ENCODE data around the gene GUF1. TPM values are rescaled to one million over a fixed set of nuclear protein-coding genes. Genes with fewer than 3 reads are reported as not detected.

The GUF1 gene, protein sequence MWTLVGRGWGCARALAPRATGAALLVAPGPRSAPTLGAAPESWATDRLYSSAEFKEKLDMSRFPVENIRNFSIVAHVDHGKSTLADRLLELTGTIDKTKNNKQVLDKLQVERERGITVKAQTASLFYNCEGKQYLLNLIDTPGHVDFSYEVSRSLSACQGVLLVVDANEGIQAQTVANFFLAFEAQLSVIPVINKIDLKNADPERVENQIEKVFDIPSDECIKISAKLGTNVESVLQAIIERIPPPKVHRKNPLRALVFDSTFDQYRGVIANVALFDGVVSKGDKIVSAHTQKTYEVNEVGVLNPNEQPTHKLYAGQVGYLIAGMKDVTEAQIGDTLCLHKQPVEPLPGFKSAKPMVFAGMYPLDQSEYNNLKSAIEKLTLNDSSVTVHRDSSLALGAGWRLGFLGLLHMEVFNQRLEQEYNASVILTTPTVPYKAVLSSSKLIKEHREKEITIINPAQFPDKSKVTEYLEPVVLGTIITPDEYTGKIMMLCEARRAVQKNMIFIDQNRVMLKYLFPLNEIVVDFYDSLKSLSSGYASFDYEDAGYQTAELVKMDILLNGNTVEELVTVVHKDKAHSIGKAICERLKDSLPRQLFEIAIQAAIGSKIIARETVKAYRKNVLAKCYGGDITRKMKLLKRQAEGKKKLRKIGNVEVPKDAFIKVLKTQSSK
- total RNA-seq = 37.5 and 39.2 TPM in 2 replicates

DNA sequence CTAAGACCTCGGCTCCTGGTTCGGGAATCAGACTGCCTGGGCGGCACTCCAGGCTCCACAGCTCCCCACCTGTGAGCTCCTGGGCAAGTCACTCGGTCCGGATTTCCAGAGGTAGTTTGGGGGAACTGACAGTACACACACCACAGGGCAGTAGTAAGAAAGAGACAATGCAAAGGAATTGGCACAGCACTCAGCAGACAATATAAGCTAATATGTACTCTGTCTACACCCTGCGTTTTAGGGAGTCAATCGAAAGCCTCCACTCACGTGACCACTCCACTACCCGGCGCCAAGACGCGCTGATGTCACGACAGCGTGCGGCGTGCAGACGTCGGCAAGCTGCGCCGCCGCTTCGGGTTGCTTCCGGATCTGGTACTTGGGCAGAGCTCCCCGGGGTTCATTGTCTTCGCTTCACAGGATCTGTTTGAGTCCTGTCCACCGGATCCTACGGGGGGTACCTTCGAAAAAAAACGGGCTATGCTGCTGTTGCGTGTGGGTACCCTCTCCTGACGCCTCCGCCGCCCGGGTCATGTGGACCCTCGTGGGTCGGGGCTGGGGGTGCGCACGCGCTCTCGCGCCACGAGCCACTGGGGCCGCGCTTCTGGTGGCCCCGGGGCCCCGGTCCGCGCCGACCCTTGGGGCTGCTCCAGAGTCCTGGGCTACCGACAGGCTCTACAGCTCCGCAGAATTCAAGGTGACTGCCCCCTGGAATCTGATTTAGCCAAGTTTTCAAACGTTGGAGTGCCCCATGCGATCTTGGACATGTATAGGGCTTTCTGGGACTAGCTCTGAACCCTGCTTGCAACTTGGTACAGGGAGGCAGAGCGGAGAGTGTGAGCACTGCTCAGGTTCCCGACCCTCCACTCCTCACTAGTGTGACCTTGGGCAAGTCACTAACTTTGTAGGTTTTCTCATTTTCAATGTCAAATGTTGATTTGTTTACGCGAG is at the start of gene GUF1:
Gene GUF1 (plus strand): TSS at position 327 of the 948 bp plus-strand sequence. CDS start 203 bp downstream, at position 530.
- Mint-ChIP-seq H3K4me3 (peak within 1 kb of the TSS; percentile 89), H3K4me1 (ENCODE audit: low read depth) (peaks cover 29% of the 10 kb centered on the region), H3K36me3 (ENCODE audit: low read depth) (peaks cover 11% of the 10 kb centered on the region), H3K27me3 (ENCODE audit: insufficient read depth) (peaks cover 2% of the 10 kb centered on the region), H3K27ac (peak within 1 kb of the TSS; percentile 93), H3K9me3 (no peaks in the 10 kb centered on the region)
- intact Hi-C loops (cut with micrococcal nuclease) = loop anchor here (1.0 to 2.0 kb wide), 3 partner anchors 14 to 229 kb away; partner anchors contain the start of gene GNPDA2
- DNase-seq (ENCODE audit: low spot score) = peak; percentile 86

DNA sequence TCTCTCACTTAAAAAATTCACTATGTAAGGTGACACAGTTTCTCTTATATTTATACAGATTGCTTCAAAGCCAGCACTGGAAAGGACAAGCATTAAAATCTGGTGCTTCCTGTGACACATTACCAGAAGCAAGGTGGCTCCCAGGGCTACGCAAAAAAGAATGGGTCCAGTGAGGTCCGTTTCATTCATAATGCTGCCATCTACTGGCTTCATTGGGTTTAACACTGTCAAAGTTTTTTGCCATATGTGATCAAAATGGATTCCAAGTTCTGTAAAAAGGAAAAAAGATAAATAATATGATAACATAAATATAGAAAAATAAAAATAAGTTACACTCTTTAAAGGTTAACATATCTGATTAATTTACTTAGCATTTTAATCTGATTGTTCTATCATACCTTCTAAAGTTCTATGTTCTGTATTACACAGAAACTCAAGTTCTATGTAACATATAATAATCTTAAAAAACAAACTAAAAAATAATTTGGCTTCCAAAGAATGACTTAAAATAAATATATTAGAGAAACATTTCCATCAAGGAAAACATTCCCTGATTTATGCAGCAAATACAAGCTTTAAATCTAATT is 48.8 kb upstream of the GUF1 start:
- no peaks in the 10 kb centered on the region for H3K4me1 Mint-ChIP-seq (ENCODE audit: low read depth)
- peak; percentile 13 for DNase-seq (ENCODE audit: low spot score)
- no peak overlapping the region for H3K4me3 Mint-ChIP-seq
- H3K9me3 Mint-ChIP-seq = no peaks in the 10 kb centered on the region
- no peaks in the 10 kb centered on the region for H3K27me3 Mint-ChIP-seq (ENCODE audit: insufficient read depth)
- no peak overlapping the region for H3K27ac Mint-ChIP-seq
- H3K36me3 Mint-ChIP-seq (ENCODE audit: low read depth) = no peaks in the 10 kb centered on the region
- intact Hi-C loops (cut with micrococcal nuclease) = loop anchor here (1.0 to 2.0 kb wide), 2 partner anchors 180 to 1635 kb away; no protein-coding TSS in a partner anchor

DNA sequence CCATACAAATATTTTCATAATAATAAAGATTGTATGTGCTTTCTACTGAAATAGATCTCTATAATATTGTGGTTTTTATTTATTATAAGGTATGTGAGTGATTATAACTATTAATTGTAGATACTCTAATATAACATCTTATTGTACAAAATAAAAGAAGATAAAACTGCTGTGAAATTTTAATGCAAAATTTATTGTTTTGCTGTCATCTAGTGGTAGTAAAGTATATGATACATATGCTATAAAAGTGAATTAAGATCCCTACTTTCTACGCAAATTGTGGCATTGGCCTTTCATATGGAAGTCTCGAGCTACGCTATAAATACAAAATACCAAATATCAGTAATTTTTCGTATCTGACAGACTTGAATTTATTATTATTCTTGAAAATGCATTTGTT is 46.1 kb upstream of the GUF1 start:
- no peaks in the 10 kb centered on the region for H3K27me3 Mint-ChIP-seq (ENCODE audit: insufficient read depth)
- H3K4me1 Mint-ChIP-seq (ENCODE audit: low read depth) = no peaks in the 10 kb centered on the region
- DNase-seq (ENCODE audit: low spot score) = no peak
- H3K27ac Mint-ChIP-seq = no peak overlapping the region
- no peaks in the 10 kb centered on the region for H3K36me3 Mint-ChIP-seq (ENCODE audit: low read depth)
- no peaks in the 10 kb centered on the region for H3K9me3 Mint-ChIP-seq
- H3K4me3 Mint-ChIP-seq = no peak overlapping the region
- intact Hi-C loops (cut with micrococcal nuclease) = no loop called here

DNA sequence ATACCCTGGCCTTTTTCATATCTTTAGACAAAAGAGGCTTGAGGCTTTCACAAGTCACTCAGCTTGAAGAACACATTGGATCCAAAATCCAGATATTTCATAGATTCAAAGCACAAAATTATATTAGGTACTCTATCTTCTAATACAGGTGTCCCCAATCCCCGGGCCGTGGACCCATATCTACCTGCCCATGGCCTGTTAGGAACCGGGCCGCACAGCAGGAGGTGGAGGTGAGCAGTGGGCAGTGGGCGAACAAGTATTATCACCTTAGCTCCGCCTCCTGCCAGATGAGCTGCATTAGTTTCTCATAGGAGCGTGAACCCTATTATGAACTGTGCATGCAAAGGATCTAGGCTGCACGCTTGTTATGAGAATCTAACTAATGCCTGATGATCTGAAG is 45.5 kb upstream of the GUF1 start:
- H3K27me3 Mint-ChIP-seq (ENCODE audit: insufficient read depth) = no peaks in the 10 kb centered on the region
- no peak overlapping the region for H3K4me3 Mint-ChIP-seq
- intact Hi-C loops (cut with micrococcal nuclease) = no loop called here
- no peaks in the 10 kb centered on the region for H3K9me3 Mint-ChIP-seq
- no peaks in the 10 kb centered on the region for H3K36me3 Mint-ChIP-seq (ENCODE audit: low read depth)
- H3K27ac Mint-ChIP-seq = no peak overlapping the region
- no peak for DNase-seq (ENCODE audit: low spot score)
- H3K4me1 Mint-ChIP-seq (ENCODE audit: low read depth) = no peaks in the 10 kb centered on the region

DNA sequence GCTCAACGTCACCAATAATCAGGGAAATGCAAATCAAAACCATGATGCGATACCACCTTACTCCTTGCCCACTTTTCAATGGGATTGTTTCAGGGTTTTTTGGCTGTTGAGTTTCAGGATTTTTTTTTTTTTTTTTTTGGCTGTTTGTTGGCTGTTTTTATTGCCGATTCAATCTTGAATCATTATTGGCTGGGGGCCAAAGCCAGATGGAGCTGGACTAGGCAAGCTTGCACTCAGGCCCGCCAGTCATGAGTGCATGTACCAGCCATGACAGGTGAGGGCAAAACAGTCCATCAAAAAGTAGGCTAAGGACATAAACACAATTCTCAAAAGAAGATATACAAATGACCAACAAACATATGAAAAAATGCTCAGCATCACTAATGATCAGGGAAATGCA is 40.1 kb upstream of the GUF1 start:
- Mint-ChIP-seq H3K27me3 (ENCODE audit: insufficient read depth) (no peaks in the 10 kb centered on the region), H3K36me3 (ENCODE audit: low read depth) (no peaks in the 10 kb centered on the region), H3K4me1 (ENCODE audit: low read depth) (no peaks in the 10 kb centered on the region), H3K9me3 (peaks cover 3% of the 10 kb centered on the region), H3K27ac (no peak overlapping the region), H3K4me3 (no peak overlapping the region)
- intact Hi-C loops (cut with micrococcal nuclease) = no loop called here
- no peak for DNase-seq (ENCODE audit: low spot score)

DNA sequence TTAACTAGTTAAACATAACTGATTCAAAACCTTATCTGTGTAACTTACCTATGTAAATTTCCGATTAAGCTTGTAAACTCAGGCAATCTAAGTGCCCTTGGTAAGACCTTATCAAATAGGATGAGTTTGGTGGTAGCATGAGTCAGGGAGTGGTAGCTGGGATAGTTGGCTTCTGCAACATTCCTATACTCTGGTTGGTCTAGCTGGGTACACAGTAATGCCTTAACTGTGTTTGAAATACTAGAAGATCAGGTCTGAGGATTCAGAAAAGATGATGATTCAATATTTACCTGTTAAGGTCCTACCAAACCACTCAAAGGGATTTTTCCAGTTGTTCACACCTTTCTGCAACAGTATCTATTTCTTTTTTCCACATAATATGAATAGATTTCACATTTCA is 32.1 kb upstream of the GUF1 start:
- H3K4me1 Mint-ChIP-seq (ENCODE audit: low read depth) = no peaks in the 10 kb centered on the region
- H3K36me3 Mint-ChIP-seq (ENCODE audit: low read depth) = no peaks in the 10 kb centered on the region
- H3K27me3 Mint-ChIP-seq (ENCODE audit: insufficient read depth) = peaks cover 1% of the 10 kb centered on the region
- H3K4me3 Mint-ChIP-seq = no peak overlapping the region
- peaks cover 3% of the 10 kb centered on the region for H3K9me3 Mint-ChIP-seq
- H3K27ac Mint-ChIP-seq = no peak overlapping the region
- no peak for DNase-seq (ENCODE audit: low spot score)
- intact Hi-C loops (cut with micrococcal nuclease) = no loop called here

DNA sequence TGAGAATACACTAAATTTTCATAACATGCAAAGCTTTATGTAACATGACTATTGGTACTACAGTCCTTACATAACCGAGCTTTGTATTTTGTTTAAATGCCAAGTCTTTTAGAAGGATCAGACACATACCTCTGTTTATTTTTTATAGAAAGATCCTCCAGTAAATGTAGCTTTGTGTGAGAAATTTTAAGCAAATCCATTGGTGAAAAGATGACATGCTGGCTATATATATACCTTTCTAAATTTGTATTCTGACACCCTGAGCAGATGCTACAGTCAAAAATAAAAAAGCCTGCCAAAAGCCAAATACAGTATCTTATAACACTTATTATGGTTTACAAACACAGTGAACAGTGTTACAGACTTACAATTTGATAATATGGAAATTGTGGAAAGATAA is 26.8 kb upstream of the GUF1 start, which contains the start of gene YIPF7:
Gene YIPF7 (minus strand): TSS at position 201 of the 400 bp plus-strand sequence. CDS start 1,525 bp downstream, outside the sequence.
- Mint-ChIP-seq H3K27me3 (ENCODE audit: insufficient read depth) (peaks cover 4% of the 10 kb centered on the region), H3K4me1 (ENCODE audit: low read depth) (no peaks in the 10 kb centered on the region), H3K27ac (no peak within 1 kb of the TSS), H3K9me3 (no peaks in the 10 kb centered on the region), H3K4me3 (no peak within 1 kb of the TSS), H3K36me3 (ENCODE audit: low read depth) (no peaks in the 10 kb centered on the region)
- no peak for DNase-seq (ENCODE audit: low spot score)
- intact Hi-C loops (cut with micrococcal nuclease) = no loop called here

DNA sequence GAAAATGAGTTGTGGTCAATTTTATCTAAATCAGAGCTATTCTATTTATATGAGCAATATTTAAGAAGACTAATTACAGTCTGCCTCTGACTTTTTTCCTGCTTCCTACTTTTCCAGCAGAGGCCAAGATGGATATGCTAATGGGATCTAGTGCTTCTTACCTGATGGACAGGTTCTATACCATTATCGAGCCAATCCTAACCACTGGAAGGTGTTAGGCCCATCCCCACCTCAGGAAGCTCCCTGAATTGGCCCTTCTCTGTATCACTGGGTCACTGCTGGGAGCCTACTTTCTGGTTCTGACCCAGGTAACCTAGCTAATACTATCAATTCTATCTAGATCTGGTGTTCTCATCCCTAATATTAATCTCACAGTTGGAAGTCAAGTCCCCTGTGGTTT is 26.2 kb upstream of the GUF1 start:
- H3K9me3 Mint-ChIP-seq = no peaks in the 10 kb centered on the region
- peaks cover 4% of the 10 kb centered on the region for H3K27me3 Mint-ChIP-seq (ENCODE audit: insufficient read depth)
- no peak overlapping the region for H3K27ac Mint-ChIP-seq
- H3K4me3 Mint-ChIP-seq = no peak overlapping the region
- intact Hi-C loops (cut with micrococcal nuclease) = no loop called here
- no peaks in the 10 kb centered on the region for H3K36me3 Mint-ChIP-seq (ENCODE audit: low read depth)
- no peak for DNase-seq (ENCODE audit: low spot score)
- no peaks in the 10 kb centered on the region for H3K4me1 Mint-ChIP-seq (ENCODE audit: low read depth)

DNA sequence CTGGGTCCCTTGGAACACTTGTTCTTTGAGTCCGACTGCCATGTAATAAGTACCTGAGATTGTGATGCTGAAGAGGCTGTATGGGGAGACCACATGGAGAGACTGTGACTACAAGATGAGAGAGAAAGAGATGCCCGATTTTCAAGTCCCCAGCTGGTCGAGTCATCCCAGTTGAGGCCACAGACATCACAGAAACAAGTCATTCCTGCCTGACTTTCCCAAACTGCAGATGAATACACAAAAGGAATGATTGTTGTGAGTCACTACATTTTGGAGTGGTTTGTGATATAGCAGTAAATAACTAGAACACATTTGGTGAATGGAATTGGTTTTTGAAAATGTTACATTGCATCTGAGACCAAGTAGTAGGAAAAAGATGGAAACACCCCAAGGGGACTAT is 17.8 kb upstream of the GUF1 start:
- no peak for DNase-seq (ENCODE audit: low spot score)
- intact Hi-C loops (cut with micrococcal nuclease) = no loop called here
- H3K9me3 Mint-ChIP-seq = no peaks in the 10 kb centered on the region

DNA sequence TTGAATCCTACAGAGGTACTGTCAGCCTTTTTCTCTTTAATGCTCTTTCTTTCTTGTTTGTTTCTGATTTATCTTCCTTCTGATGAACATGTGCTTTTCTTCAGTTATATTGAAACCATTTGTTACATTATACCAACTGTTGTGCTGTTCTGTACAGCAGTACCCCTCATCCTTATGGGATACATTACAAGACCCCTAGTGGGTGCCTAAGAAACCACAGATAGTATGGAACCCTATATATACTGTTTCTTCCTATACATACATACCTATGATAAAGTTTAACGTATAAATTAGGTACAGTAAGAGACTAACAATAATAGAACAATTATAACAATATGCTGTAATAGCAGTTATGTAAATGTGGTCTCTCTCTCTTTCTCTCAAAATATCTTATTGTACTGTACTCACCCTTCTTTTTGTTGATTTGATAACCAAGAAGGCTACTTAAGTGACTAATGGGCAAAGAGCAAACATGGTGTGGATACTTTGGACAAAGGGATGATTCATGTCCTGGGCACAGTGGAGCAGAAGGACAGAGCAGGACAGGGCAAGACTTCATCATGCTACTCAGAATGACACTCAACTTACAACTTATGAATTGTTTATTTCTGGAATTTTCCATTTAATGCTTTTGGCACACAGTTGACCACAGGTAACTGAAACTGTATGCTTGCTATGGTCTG is 16.1 kb upstream of the GUF1 start:
- intact Hi-C loops (cut with micrococcal nuclease) = no loop called here
- Mint-ChIP-seq H3K27me3 (ENCODE audit: insufficient read depth) (no peaks in the 10 kb centered on the region), H3K4me1 (ENCODE audit: low read depth) (no peaks in the 10 kb centered on the region), H3K4me3 (no peak overlapping the region), H3K36me3 (ENCODE audit: low read depth) (no peaks in the 10 kb centered on the region), H3K27ac (no peak overlapping the region), H3K9me3 (no peaks in the 10 kb centered on the region)
- DNase-seq (ENCODE audit: low spot score) = no peak

More for the DNA sequence above, 17.8 kb upstream of the GUF1 start:
- Mint-ChIP-seq H3K36me3 (ENCODE audit: low read depth) (no peaks in the 10 kb centered on the region), H3K4me1 (ENCODE audit: low read depth) (no peaks in the 10 kb centered on the region), H3K4me3 (no peak overlapping the region), H3K27me3 (ENCODE audit: insufficient read depth) (no peaks in the 10 kb centered on the region), H3K27ac (no peak overlapping the region)

DNA sequence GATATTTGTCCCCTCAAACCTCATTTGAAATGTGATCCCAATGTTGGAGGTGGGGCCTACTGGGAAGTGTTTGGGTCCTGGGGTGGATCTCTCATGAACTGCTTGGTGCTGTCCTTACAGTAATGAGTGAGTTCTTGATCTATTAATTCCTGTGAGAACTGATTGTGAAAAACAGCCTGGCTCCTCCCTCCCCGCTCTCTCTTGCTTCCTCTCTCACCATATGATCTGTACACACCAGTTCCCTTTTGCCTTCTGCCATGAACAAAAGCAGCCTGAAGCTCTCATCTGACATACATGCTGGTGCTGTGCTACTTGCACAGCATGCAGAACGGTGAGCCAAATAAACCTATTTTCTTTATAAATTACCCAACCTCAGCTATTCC is 15.6 kb upstream of the GUF1 start:
- Mint-ChIP-seq H3K9me3 (no peaks in the 10 kb centered on the region), H3K27ac (no peak overlapping the region), H3K4me3 (no peak overlapping the region), H3K36me3 (ENCODE audit: low read depth) (no peaks in the 10 kb centered on the region), H3K4me1 (ENCODE audit: low read depth) (no peaks in the 10 kb centered on the region), H3K27me3 (ENCODE audit: insufficient read depth) (peaks cover 2% of the 10 kb centered on the region)
- DNase-seq (ENCODE audit: low spot score) = no peak
- intact Hi-C loops (cut with micrococcal nuclease) = no loop called here

All from activated T-helper 1 cell treated with anti-CD3 and anti-CD28 coated beads, Interleukin-12 subunit alpha, Interleukin-12 subunit beta, Interleukin-2, Interleukin-4 antibody, amounts not matched to agents 30 ng/mL and 10 ng/mL and 1 ng/mL, durations not matched to agents 14 hours and 24 hours and 36 hours (primary cell).